ENCODE measurements around the gene CD40.
"Not testable (repeated sequence)": the region's sequence is repeated elsewhere in the genome, so short reads cannot be mapped to it uniquely, and the experiment has no call there.

CD40 gene

DNA sequence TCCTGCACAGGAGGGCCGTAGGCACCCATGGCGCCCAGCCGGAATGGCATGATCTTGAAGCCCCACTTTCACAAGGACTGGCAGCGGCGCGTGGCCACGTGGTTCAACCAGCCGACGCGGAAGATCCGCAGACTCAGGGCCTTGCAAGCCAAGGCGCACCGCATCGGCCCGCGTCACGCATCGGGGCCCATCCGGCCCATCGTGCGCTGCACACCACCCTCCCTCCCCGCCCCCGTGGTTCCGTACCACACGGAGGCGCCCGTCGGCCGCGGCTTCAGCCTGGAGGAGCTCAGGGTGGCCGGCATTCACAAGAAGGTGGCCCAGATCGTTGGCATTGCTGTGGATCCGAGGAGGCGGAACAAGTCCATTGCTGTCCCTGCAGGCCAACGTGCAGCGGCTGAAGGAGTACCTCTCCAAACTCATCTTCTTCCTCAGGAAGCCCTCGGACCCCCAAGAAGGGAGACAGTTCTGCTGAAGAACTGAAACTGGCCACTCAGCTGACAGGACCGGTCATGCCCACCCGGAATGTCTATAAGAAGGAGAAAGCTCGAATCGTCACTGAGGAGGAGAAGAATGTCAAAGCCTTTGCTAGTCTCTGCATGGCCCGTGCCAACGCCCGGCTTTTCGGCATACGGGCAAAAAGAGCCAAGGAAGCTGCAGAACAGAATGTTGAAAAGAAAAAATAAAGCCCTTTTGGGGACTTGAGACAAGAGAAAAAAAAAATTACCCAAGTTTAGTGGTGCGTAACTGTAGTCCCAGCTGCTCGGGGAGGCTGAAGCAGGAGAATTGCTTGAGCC, 18.4 kb upstream of the CD40 start:
- DNase-seq, result no peak

GRCh38 chr20:46100444-46100843, 17.7 kb upstream of the CD40 start:
- DNase-seq, result not testable (repeated sequence)

GRCh38 chr20:46100988-46101387, 17.1 kb upstream of the CD40 start:
- no peak for DNase-seq

GRCh38 chr20:46101957-46102356, 16.2 kb upstream of the CD40 start:
- no peak for DNase-seq

- DNase-seq, result no peak
Measured at GRCh38 chr20:46102940-46103339, 15.2 kb upstream of the CD40 start.

- DNase-seq, result no peak
Measured at GRCh38 chr20:46104262-46104661, 13.9 kb upstream of the CD40 start.

DNA sequence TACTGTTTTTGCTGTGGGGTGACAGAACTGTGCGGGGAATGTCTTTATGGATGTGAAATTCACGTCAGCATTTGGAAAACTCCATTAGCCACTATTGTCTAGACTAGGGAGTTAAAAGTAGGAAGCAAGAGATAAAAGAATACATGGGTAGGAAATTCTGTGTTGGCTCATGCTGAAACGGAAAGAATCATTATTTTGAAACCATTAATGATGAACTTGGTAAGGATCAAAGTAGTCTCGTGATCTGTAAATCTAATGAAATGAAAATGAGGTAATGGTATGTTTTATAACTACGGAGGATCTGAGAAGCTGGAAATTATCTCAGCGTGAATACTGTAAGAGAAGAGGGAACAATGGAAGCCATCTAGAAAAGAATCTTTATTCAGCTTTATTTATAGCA, 11.1 kb upstream of the CD40 start:
- DNase-seq, result no peak

DNA sequence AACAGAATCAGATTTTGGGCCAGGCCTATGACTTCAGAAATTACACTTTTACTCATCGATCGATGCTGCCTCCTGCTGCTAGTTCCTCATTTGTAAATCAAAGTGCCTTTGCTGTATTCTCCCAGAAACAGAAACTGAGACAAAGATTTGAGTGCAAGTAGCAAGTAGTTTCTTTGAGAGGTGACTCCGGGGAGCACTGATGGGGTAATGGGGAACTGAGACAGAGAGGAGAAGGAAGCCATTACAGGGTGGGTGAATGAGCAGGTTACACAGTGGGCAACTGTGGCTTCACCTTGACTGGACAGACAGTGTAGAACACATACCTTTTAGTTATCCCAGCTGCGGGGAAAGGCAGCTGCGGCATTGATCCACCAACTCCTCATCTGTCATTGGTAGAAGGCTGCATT, 9.7 kb upstream of the CD40 start:
- no peak for DNase-seq

DNA sequence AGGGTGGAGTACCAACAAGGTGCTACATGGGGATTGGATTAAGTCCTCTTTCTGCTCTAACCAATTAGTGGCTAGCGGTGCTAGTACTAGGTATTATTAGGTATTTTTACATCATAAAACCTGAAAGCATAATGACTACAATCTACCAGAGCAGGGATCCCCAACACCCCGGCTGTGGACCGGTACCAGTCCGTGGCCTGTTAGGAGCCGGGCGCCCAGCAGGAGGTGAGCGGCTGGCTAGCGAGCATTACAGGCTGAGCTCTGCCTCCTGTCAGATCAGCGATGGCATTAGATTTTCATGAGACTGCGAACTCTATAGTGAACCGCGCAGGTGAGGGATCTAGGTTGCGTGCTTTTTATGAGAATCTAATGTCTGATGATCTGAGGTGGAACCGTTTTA, 9.1 kb upstream of the CD40 start:
- no peak for DNase-seq

- no peak for DNase-seq
Measured at GRCh38 chr20:46111028-46111835, 6.9 kb upstream of the CD40 start.

DNA sequence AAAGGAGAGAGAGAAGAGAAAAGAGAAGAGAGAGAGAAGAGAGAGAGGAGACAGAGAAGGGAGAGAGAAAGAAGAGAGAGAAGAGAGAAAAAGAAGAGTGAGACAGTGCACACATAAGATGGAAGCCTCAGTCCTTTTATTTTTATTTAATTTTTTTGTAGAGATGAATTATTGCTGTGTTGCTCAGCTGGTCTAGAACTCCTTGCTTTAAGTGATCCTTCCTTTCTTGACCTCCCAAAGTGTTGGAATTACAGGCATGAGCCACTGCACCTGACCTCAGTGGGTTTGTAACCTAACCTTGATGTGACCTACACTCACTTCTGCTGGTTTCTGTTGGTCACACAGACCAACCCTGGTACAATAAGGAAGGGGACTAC, 6.3 kb upstream of the CD40 start:
- no peak for DNase-seq

DNA sequence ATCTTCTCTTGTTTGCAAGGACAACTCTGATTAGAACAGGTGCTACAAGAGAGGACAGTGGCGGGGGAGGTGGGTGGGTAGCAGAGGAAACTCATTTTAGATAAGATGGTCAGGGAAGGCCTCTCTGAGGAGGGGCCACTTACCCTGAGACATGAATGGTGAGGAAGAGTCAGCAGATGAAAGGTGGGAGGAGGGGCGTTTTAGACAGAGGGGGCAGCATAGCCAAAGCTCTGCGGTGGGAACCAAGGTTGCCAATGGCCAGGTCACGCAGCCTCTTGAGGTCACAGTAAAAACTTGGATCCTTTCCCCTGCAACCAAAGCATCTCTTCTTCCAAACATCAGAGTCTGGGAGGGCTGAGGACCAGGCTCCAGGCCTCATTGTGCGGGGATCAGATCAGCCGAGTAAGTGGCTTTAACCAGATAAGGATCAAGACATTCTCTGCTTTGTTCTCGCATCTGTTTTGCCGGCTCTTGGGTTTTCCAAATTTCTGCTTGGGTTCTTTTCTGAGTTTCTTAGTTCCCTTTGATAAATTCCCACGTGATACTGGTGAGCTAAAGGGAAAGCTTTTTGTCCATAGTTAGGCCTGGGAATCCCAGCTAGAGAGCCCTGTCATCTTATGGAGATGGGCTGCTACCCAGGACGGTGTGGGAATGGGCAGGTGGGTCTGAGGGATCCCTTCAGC, 5.5 kb upstream of the CD40 start:
- no peak for DNase-seq

- DNase-seq, result no peak
Measured at GRCh38 chr20:46113113-46113470, 5.0 kb upstream of the CD40 start.

DNA sequence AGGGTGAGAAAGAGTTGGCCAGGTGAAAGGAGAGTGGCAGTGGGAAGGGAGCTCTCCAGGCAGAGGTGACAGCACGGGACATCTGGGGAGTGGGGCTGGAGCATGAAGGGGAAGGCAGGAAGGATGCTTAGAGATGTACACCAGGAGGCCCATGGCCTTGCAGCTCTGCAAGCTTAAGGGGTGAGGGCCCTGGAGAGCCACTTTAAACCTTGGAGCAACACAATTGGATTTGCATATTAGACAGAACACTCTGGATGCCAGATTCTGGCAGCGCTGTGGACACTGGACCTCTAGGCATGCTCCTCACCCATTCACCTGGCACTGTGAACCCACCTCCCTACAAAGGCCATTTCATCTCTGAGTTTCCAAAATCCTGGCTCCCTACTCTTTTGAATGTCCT, 3.7 kb upstream of the CD40 start:
- no peak for DNase-seq

- peak; percentile 13 for DNase-seq
Measured at GRCh38 chr20:46118481-46119020, 437 bp downstream of the CD40 start.

DNA sequence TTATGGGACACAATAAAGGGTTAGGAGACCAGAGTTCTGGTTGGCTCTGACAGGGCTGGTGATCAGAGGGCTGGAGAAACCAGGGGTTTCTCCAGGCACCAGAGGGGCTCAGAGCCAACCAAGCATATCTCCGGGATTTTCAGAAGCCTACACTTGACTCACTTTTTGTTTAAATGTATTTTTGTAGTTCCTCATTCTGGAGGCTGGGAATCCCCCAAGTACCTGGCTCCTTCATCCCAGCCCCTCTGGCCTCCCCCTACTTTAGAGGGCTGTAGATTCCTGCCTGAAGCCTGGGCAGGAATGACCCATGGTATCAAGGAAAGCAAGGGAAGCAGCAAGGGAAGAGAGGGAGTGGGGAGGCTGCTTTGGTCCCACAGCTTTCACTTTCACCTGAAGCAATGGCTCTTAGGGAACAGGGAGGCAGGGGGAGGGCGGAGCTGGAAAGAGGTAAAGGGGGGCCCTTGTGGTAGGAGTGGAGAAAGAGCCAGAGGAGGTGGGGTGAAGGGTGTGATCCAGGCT, 973 bp downstream of the CD40 start:
- DNase-seq, result no peak

DNA sequence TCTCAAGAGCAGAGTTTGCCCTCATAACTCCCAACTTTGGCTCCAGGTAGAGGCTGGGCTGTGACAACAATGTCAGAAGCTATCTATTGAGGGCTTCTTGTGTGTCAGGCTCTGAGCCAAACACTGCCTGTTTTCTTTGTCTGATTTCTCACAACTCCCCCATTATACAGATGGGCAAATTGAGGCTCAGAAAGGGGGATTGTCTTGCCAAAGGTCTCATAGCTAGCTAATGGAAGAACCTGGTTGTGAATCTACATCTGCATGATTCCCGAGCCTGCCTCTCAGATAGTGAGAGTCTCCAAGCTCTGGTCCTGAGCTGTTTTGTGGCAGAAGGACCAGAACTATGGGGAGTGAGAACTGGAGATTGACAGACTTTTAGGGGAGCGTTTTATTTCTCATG, 1.4 kb downstream of the CD40 start:
- no peak for DNase-seq

- no peak for DNase-seq
Measured at GRCh38 chr20:46120136-46120535, 2.0 kb downstream of the CD40 start.

DNA sequence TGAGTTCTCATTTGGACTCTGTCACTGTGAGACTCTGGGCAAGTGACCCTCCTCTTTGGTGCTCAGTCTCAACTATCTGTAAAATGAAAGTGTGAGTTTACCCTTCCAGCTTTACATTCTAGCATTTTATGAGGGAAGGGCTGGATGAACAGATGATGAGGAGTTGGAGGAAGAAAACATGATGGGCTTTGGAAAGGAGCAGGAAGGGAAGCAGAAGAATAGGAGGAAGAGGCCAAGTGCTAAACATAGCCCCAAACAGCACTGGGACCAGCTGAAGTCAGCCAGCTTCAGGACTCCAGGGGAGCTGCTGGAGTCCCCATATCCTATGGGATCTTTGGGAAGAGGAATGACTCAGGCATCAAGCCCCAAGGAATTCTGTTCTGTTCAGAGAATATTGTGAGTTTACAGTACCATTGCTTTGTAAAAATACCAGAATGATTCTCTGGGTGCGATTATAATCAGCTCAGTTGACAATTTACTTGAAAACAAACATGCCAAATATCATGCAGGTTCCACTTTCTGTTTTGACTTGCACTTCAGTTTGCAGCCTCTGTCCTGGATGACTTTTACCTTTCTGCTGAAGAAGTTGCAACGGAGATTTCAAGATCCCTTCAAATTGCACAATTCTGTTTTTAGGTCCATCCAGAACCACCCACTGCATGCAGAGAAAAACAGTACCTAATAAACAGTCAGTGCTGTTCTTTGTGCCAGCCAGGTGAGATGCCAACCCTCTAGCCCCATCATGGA, 3.2 kb downstream of the CD40 start:
- peak; percentile 23 for DNase-seq

- DNase-seq, result peak; percentile 71
Measured at GRCh38 chr20:46122071-46122470, 4.0 kb downstream of the CD40 start.

GRCh38 chr20:46122516-46123481, 4.7 kb downstream of the CD40 start:
- no peak for DNase-seq

Measured in fibroblast of skin of right biceps (primary cell).